Fibroblast of skin of scalp (primary cell): ENCODE results near the gene FFAR3.
A peak's percentile ranks its signal among the peaks of the same experiment; 100 is the strongest.

Experiments used
- DNase-seq: peaks from one replicate; pipeline ENCODE4 v3.0.0-alpha.2; 2013

The FFAR3 gene

GRCh38 chr19:35404879-35405622 is 46.8 kb downstream of the FFAR3 start:
- DNase-seq: peak; percentile 80

GRCh38 chr19:35407619-35408018 is 49.4 kb downstream of the FFAR3 start:
- no peak for DNase-seq

- DNase-seq: no peak
Observed at GRCh38 chr19:35408284-35409171, 50.3 kb downstream of the FFAR3 start.

- no peak for DNase-seq
Observed at GRCh38 chr19:35409191-35409590, 50.9 kb downstream of the FFAR3 start.
